Measurements from ENCODE around the gene HIVEP1.

GRCh38 chr6:11977738-11978137, 34.4 kb upstream of the HIVEP1 start:
- TF ChIP-seq CTCF (IDR thresholded peaks at IDR 0.05) (no peak), ZFX (IDR thresholded peaks at IDR 0.05; ENCODE audit: borderline replicate concordance) (no peak)
